ENCODE measurements around the gene FAM124B.

GRCh38 chr2:224350703-224351102, 51.2 kb downstream of the FAM124B start:
- no peak for TF ChIP-seq CTCF (IDR thresholded peaks at IDR 0.05)
- no peak for TF ChIP-seq POLR2A (IDR thresholded peaks at IDR 0.05)

Data from testis (tissue), 2 donors.